Measurements from ENCODE around the gene CEBPA.

DNA sequence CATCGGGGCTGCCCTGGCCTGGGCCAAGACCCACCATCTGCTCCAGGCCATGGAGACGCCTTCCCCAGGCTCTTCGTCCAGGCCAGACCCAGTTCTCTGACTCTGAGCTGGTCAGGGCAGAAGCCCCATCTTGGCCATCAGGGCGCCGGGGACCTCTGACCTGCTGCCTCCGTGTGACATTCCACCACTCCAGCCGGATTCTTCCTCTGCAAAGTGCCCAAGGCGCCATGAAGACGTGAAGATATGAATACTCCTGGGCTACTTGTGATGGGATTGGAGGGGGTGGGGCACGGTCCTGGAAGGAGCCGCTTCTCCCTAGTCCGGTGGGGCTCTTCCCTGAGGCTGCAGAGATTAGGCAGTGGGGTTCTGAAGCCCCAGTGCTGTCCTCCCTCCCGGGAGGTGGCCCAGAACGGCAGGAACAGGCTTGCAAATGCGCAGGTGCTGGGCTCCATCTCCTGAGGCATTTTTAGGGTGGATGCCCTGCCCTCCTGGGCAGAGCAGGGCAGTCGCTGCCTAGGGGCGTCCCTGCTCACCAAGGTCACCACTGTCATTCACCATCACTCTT lies 50.7 kb downstream of the CEBPA start:
- TF ChIP-seq, protein P1, sequence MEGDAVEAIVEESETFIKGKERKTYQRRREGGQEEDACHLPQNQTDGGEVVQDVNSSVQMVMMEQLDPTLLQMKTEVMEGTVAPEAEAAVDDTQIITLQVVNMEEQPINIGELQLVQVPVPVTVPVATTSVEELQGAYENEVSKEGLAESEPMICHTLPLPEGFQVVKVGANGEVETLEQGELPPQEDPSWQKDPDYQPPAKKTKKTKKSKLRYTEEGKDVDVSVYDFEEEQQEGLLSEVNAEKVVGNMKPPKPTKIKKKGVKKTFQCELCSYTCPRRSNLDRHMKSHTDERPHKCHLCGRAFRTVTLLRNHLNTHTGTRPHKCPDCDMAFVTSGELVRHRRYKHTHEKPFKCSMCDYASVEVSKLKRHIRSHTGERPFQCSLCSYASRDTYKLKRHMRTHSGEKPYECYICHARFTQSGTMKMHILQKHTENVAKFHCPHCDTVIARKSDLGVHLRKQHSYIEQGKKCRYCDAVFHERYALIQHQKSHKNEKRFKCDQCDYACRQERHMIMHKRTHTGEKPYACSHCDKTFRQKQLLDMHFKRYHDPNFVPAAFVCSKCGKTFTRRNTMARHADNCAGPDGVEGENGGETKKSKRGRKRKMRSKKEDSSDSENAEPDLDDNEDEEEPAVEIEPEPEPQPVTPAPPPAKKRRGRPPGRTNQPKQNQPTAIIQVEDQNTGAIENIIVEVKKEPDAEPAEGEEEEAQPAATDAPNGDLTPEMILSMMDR (conservative IDR thresholded peaks at IDR 0.05; ENCODE audit: low read length) = no peak
- TF ChIP-seq EZH2phosphoT487 (IDR thresholded peaks at IDR 0.05; ENCODE audit: borderline replicate concordance, low read depth, low read length) = no peak

Data from OCI-LY7 (cell line).